Gastrocnemius medialis (tissue), 4 donors: ENCODE data around the gene CEP112.

Experiments
- CTCF ChIP-seq, 5 experiments: fragments of 450-650 bp in 3 of 5; fragments of 200-600 bp in 2 of 5; sonication (generic) in 2 of 5; IDR thresholded peaks in 4 of 5; conservative IDR thresholded peaks in 1 of 5; 1 replicate in 4 of 5; 2 replicates in 1 of 5; pipeline ENCODE4 v1.5.1; 2016 to 2019; ENCODE audit warnings: antibody characterized with exemption in 5 of 5, mild to moderate bottlenecking in 3 of 5, moderate library complexity in 3 of 5
- POLR2A ChIP-seq, 2 donors: fragments of 450-650 bp; IDR thresholded peaks; one replicate each; pipeline ENCODE4 v1.6.1; 2017; ENCODE audit warnings: antibody characterized with exemption in 2 of 2, mild to moderate bottlenecking in 2 of 2, moderate library complexity in 2 of 2

- TF ChIP-seq POLR2A (IDR thresholded peaks at IDR 0.05) (no peak), CTCF (IDR thresholded peaks at IDR 0.05 in 4 of 5, conservative IDR thresholded peaks at IDR 0.05 in 1 of 5) (no peak)
Measured at GRCh38 chr17:65885541-65886312, 306.2 kb downstream of the CEP112 start.
